OCI-LY7 (cell line): ENCODE data around the gene MAPK11. TPM values are rescaled to one million over a fixed set of nuclear protein-coding genes. Genes with fewer than 3 reads are reported as not detected.

Experiments used
- BruUV-seq: library from RNA; stranded (reverse); fragments of 400-500 nt; replicated peaks from 2 replicates; lab custom pipeline; 2021; lab: Mats Ljungman, UMichigan
- CTCF ChIA-PET: fragments of 300-600 bp; sonication (Branson Sonifier 250); formaldehyde crosslinking; loops from one replicate; lab custom pipeline; 2022; ENCODE audit warnings: antibody characterized with exemption; ENCODE audit not compliant: unreplicated experiment; lab: Charles Lee
- POLR2A ChIA-PET: fragments of 300-600 bp; sonication (Branson Sonifier 250); formaldehyde crosslinking; loops from one replicate; lab custom pipeline; 2022; ENCODE audit warnings: antibody characterized with exemption; lab: Charles Lee
- DNase-seq: peaks from one replicate; pipeline ENCODE4 v3.0.0-alpha.2; 2015; ENCODE audit warnings: low spot score
- H2AFZ ChIP-seq: fragments of 200-600 bp; sonication (generic), shearing (Covaris generic); 2 replicates; pipeline ENCODE4 v1.6.1; 2014; ENCODE audit warnings: mild to moderate bottlenecking, antibody characterized with exemption, low read length, moderate library complexity
- H3K27ac ChIP-seq: fragments of 200-600 bp; sonication (generic); 2 replicates; pipeline ENCODE4 v1.5.1; 2014; ENCODE audit warnings: mixed run types, low read depth, mild to moderate bottlenecking, moderate library complexity, low read length, inconsistent platforms; ENCODE audit not compliant: poor library complexity, severe bottlenecking
- H3K36me3 ChIP-seq: fragments of 200-600 bp; sonication (generic); 2 replicates; pipeline ENCODE4 v1.6.1; 2014; ENCODE audit warnings: mild to moderate bottlenecking, antibody characterized with exemption, low read length, moderate library complexity, mixed read lengths; ENCODE audit not compliant: insufficient read depth
- H3K4me1 ChIP-seq: fragments of 200-600 bp; sonication (generic); 2 replicates; pipeline ENCODE4 v1.5.1; 2014; ENCODE audit warnings: mild to moderate bottlenecking, low read length; ENCODE audit not compliant: insufficient read depth, poor library complexity, severe bottlenecking
- H3K4me2 ChIP-seq: fragments of 200-600 bp; sonication (generic); 2 replicates; pipeline ENCODE4 v1.6.1; 2014; ENCODE audit warnings: mild to moderate bottlenecking, low read length
- H3K4me3 ChIP-seq: fragments of 200-600 bp; sonication (generic); 2 replicates; pipeline ENCODE4 v1.5.1; 2014; ENCODE audit warnings: mild to moderate bottlenecking, low read depth, low read length; ENCODE audit not compliant: poor library complexity, severe bottlenecking
- H3K79me2 ChIP-seq: fragments of 200-600 bp; sonication (generic); 2 replicates; pipeline ENCODE4 v1.6.1; 2016; ENCODE audit warnings: low read depth, mild to moderate bottlenecking, low read length, moderate library complexity, mixed read lengths; ENCODE audit not compliant: insufficient read depth
- H3K9me2 ChIP-seq: fragments of 200-600 bp; sonication (generic); 2 replicates; pipeline ENCODE4 v1.6.1; 2016; ENCODE audit warnings: mild to moderate bottlenecking, low read length, mixed read lengths; ENCODE audit not compliant: insufficient read depth
- H3K9me3 ChIP-seq: fragments of 200-600 bp; sonication (generic); 2 replicates; pipeline ENCODE4 v1.6.1; 2014; ENCODE audit warnings: mild to moderate bottlenecking, mixed run types, low read length, mixed read lengths
- H4K20me1 ChIP-seq: fragments of 200-600 bp; sonication (generic); 2 replicates; pipeline ENCODE4 v1.6.1; 2014; ENCODE audit warnings: mild to moderate bottlenecking, antibody characterized with exemption, low read length, moderate library complexity, mixed read lengths; ENCODE audit not compliant: insufficient read depth
- CTCF ChIP-seq: fragments of 200-600 bp; sonication (generic); conservative IDR thresholded peaks from 2 replicates; pipeline ENCODE4 v1.5.1; 2014; ENCODE audit warnings: mild to moderate bottlenecking, antibody characterized with exemption, low read length, moderate library complexity, mixed read lengths
- EZH2phosphoT487 ChIP-seq: fragments of 200-600 bp; sonication (generic); IDR thresholded peaks from 2 replicates; pipeline ENCODE4 v1.6.1; 2018; ENCODE audit warnings: low read depth, borderline replicate concordance, mild to moderate bottlenecking, mixed run types, antibody characterized with exemption, low read length, moderate library complexity, mixed read lengths
- intact Hi-C: fragments of 100-400 bp; cut with micrococcal nuclease; formaldehyde crosslinking; loops from one replicate; pipeline ENCODE4 v1.10.0; 2022; ENCODE audit not compliant: unreplicated experiment
- total RNA-seq, 2 experiments: library from RNA; depleted of rRNA in 1 of 2; stranded (reverse); fragments of >200 nt in 1 of 2; shearing (Covaris generic) in 1 of 2; gene quantifications; 2 replicates each; pipeline ENCODE4 v1.2.3, GENCODE V29; 2014 to 2022

Gene MAPK11
- total RNA-seq, 2 experiments from 2014 or later, result 12.0 to 19.7 TPM

GRCh38 chr22:50262460-50262911 is 7.7 kb downstream of the MAPK11 start:
- Histone ChIP-seq H3K36me3 (peaks cover 7% of the 10 kb centered on the region; the same call in 1 of the 2 replicates), H3K9me2 (no peaks in the 10 kb centered on the region), H3K27ac (peak overlapping the region; percentile 63), H4K20me1 (no peaks in the 10 kb centered on the region), H3K79me2 (peaks cover 15% of the 10 kb centered on the region), H3K9me3 (no peaks in the 10 kb centered on the region), H2AFZ (no peak overlapping the region), H3K4me2 (peak overlapping the region; percentile 83), H3K4me1 (peaks cover 25% of the 10 kb centered on the region), H3K4me3 (peak overlapping the region; percentile 83)
- CTCF ChIA-PET, result interaction anchor here (0.6 kb wide), 1 partner anchor 14 kb away, joined by 6 read pairs; no protein-coding TSS in a partner anchor
- intact Hi-C loops, result no loop called here
- no TSS peak for BruUV-seq
- POLR2A ChIA-PET, result no interaction called here
- TF ChIP-seq EZH2phosphoT487, result no peak
- no peak for TF ChIP-seq CTCF
- peak; percentile 68 for DNase-seq

DNA sequence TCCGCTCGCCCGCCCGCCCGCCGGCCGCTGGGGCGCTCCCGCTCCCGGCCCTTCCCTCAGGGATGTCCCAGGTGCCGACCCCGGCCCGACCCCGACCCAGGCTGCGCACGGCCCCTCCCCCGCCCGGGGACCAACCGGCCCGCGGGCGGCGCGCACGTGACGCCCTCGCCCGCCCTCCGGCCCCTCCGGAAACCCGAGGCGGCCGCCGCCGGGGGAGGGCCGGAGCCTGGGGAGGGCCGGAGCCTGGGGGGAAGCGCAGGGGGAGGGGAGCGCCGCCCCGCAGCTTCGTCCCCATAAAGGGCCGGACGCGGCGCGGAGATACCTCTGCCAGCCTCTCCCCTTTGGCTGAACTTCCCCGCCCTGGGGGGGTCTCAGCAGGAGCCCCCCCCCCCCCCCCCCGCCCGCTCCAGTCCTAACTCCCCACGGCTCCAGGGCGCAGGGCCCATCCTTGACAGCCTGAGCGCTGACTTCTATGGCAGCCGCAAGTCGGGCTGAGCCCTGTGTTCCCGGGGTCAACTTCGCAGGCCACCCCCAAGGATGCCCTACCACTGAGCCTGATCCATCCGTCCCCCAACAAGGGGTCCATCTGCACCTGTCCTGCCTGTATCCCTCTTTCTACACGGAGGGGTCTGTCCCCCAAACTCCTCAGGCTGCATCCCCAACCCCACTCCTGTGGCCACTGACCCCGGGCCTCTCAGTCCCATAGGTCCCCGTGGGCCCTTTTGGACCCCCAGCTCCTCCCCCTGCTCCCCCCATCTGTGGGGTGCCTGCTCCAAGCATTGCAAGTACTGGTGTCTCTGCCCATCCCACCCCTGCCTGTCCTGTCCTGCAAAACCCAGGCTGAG is 8.3 kb downstream of the MAPK11 start, which contains the start of gene MAPK12:
TSS of gene MAPK12 (minus strand) at position 69 of the 845 bp plus-strand sequence. CDS start 174 bp downstream, outside the sequence.
- Histone ChIP-seq H3K79me2 (peaks cover 15% of the 10 kb centered on the region), H3K9me3 (no peaks in the 10 kb centered on the region), H3K27ac (peak within 1 kb of the TSS; percentile 63), H2AFZ (0 out of 2 replicates have a peak within 1 kb of the TSS, but pooled peaks have one; percentile 55), H3K9me2 (no peaks in the 10 kb centered on the region), H3K4me2 (peak within 1 kb of the TSS; percentile 83), H3K4me3 (peak within 1 kb of the TSS; percentile 83), H4K20me1 (no peaks in the 10 kb centered on the region), H3K4me1 (peaks cover 25% of the 10 kb centered on the region), H3K36me3 (peaks cover 13% of the 10 kb centered on the region; the same call in 1 of the 2 replicates)
- CTCF ChIA-PET, result interaction anchor here (0.6 kb wide), 1 partner anchor 15 kb away, joined by 6 read pairs; no protein-coding TSS in a partner anchor
- BruUV-seq, result no TSS peak
- POLR2A ChIA-PET, result interaction anchor here (0.6 to 0.9 kb wide), 2 partner anchors 11 to 71 kb away, joined by 5 to 6 read pairs; partner anchors contain the start of gene HDAC10
- TF ChIP-seq CTCF, result no peak
- intact Hi-C loops, result no loop called here
- DNase-seq, result peak; percentile 83
